HG03196 (cell line): ENCODE measurements around the gene HNRNPH2.
A peak's percentile ranks its signal among the peaks of the same experiment; 100 is the strongest.

Source experiments
- ATAC-seq: cut with Tn5 transposase; IDR thresholded peaks from one replicate; pipeline ENCODE4 v1.9.1; 2021; ENCODE audit not compliant: unreplicated experiment

Gene HNRNPH2

GRCh38 chrX:101407748-101408531, at the start of gene HNRNPH2, which contains the start of gene GLA:
Gene HNRNPH2, plus strand, starts transcription at chrX:101408222. Its CDS starts 3,767 bp downstream, at chrX:101411989.
Gene GLA, minus strand, starts transcription at chrX:101407925. Its CDS starts 22 bp downstream, at chrX:101407903.
- peak; percentile 96 for ATAC-seq

GRCh38 chrX:101359966-101360365, 48.1 kb upstream of the HNRNPH2 start:
- ATAC-seq = no peak

GRCh38 chrX:101360390-101360789, 47.6 kb upstream of the HNRNPH2 start:
- ATAC-seq = no peak

GRCh38 chrX:101362116-101362515, 45.9 kb upstream of the HNRNPH2 start:
- ATAC-seq = no peak

- ATAC-seq = no peak
Measured at GRCh38 chrX:101362757-101363156, 45.3 kb upstream of the HNRNPH2 start.

GRCh38 chrX:101365301-101365795, 42.7 kb upstream of the HNRNPH2 start:
- ATAC-seq = no peak

- no peak for ATAC-seq
Measured at GRCh38 chrX:101368800-101369199, 39.2 kb upstream of the HNRNPH2 start.

- ATAC-seq = no peak
Measured at GRCh38 chrX:101369687-101370086, 38.3 kb upstream of the HNRNPH2 start.

- peak; percentile 72 for ATAC-seq
Measured at GRCh38 chrX:101370888-101371504, 37.0 kb upstream of the HNRNPH2 start.

GRCh38 chrX:101377547-101377946, 30.5 kb upstream of the HNRNPH2 start:
- no peak for ATAC-seq

- ATAC-seq = peak; percentile 72
Measured at GRCh38 chrX:101383679-101384205, 24.3 kb upstream of the HNRNPH2 start.

- no peak for ATAC-seq
Measured at GRCh38 chrX:101385026-101385684, 22.9 kb upstream of the HNRNPH2 start.

GRCh38 chrX:101385795-101386541, 22.1 kb upstream of the HNRNPH2 start, which contains the start of gene BTK:
Gene BTK, minus strand, starts transcription at chrX:101386191. Its CDS starts 10,907 bp downstream, at chrX:101375284.
- peak; percentile 62 for ATAC-seq

- peak; percentile 0 for ATAC-seq
Measured at GRCh38 chrX:101386542-101386885, 21.5 kb upstream of the HNRNPH2 start.

- ATAC-seq = no peak
Measured at GRCh38 chrX:101388604-101389003, 19.4 kb upstream of the HNRNPH2 start.

- ATAC-seq = peak; percentile 83
Measured at GRCh38 chrX:101390664-101391525, 17.1 kb upstream of the HNRNPH2 start, which contains the start of gene RPL36A. Gene RPL36A, plus strand, starts transcription at chrX:101391011. Its CDS starts 33 bp downstream, at chrX:101391044.

GRCh38 chrX:101391831-101392230, 16.2 kb upstream of the HNRNPH2 start:
- no peak for ATAC-seq

- no peak for ATAC-seq
Measured at GRCh38 chrX:101393530-101394305, 14.3 kb upstream of the HNRNPH2 start.

GRCh38 chrX:101394372-101394771, 13.7 kb upstream of the HNRNPH2 start:
- no peak for ATAC-seq
